BJ (cell line): ENCODE results near the gene PIK3C2G. TPM values are rescaled to one million over a fixed set of nuclear protein-coding genes. Genes with fewer than 3 reads are reported as not detected.
A peak's percentile ranks its signal among the peaks of the same experiment; 100 is the strongest.

ENCODE experiments used
- CTCF ChIA-PET: fragments of 350-600 bp; formaldehyde crosslinking; extraction: SDS; loops from one replicate; lab custom pipeline; 2021; ENCODE audit warnings: antibody characterized with exemption, inconsistent platforms; lab: Yijun Ruan, JAX
- POLR2A ChIA-PET: fragments of 300-600 bp; sonication (Branson Sonifier 250); formaldehyde crosslinking; extraction: SDS; loops from one replicate; lab custom pipeline; 2021; ENCODE audit warnings: antibody characterized with exemption; lab: Charles Lee
- DNase-seq: peaks from one replicate; pipeline ENCODE4 v3.0.0-alpha.2; 2011; ENCODE audit warnings: low read depth
- H3K27me3 ChIP-seq: 2 replicates; pipeline ENCODE4 v1.6.0; 2011; ENCODE audit warnings: low read length; ENCODE audit not compliant: control insufficient read depth, insufficient read depth
- H3K36me3 ChIP-seq: 2 replicates; pipeline ENCODE4 v1.5.1; 2011; ENCODE audit warnings: low read length; ENCODE audit not compliant: control insufficient read depth, insufficient read depth
- H3K4me3 ChIP-seq: 2 replicates; pipeline ENCODE4 v1.5.1; 2011; ENCODE audit warnings: low read depth, mild to moderate bottlenecking, control low read depth, low read length
- polyA plus RNA-seq: library from polyadenylated mRNA; depleted of rRNA; stranded (reverse); fragments of >200 nt; gene quantifications from 2 replicates; pipeline ENCODE4 v1.2.3, GENCODE V29; 2011
- TF ChIP-seq, protein P1 (sequence below): IDR thresholded peaks from 2 replicates; pipeline ENCODE4 v1.5.1; 2011; ENCODE audit warnings: low read depth, mild to moderate bottlenecking, control low read depth, inconsistent platforms, low read length, moderate library complexity; ENCODE audit not compliant: insufficient read depth

The PIK3C2G gene
- polyA plus RNA-seq, 1 experiment, result not detected

GRCh38 chr12:18461758-18462157, 200.4 kb downstream of the PIK3C2G start:
- Histone ChIP-seq H3K4me3 (no peak overlapping the region), H3K27me3 (no peaks in the 10 kb centered on the region), H3K36me3 (no peaks in the 10 kb centered on the region)
- ChIA-PET CTCF (no interaction called here), POLR2A (no interaction called here)
- no peak for DNase-seq
- TF ChIP-seq, protein P1, sequence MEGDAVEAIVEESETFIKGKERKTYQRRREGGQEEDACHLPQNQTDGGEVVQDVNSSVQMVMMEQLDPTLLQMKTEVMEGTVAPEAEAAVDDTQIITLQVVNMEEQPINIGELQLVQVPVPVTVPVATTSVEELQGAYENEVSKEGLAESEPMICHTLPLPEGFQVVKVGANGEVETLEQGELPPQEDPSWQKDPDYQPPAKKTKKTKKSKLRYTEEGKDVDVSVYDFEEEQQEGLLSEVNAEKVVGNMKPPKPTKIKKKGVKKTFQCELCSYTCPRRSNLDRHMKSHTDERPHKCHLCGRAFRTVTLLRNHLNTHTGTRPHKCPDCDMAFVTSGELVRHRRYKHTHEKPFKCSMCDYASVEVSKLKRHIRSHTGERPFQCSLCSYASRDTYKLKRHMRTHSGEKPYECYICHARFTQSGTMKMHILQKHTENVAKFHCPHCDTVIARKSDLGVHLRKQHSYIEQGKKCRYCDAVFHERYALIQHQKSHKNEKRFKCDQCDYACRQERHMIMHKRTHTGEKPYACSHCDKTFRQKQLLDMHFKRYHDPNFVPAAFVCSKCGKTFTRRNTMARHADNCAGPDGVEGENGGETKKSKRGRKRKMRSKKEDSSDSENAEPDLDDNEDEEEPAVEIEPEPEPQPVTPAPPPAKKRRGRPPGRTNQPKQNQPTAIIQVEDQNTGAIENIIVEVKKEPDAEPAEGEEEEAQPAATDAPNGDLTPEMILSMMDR, result no peak

DNA sequence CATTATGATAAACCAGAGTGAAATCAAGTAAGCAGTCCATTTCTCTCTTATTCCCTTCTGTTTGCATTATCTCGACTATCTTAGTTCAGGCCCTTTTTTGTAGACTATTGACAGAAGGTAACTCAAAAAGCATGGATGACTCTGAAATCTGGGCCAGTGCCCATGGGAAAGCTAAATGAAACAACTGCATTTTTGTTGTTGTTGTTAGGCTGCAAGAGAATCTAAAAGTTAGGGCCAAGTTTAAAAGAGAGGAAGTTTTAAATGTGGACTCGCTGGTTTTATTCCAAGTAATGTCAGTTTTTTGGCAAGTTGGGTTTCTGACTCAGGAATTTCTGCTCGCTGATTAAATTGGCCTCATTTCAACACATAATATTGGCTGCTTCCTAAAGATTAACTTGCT, 201.1 kb downstream of the PIK3C2G start:
- Histone ChIP-seq H3K27me3 (no peaks in the 10 kb centered on the region), H3K36me3 (no peaks in the 10 kb centered on the region), H3K4me3 (no peak overlapping the region)
- TF ChIP-seq, protein P1, result no peak
- DNase-seq, result peak; percentile 50
- ChIA-PET CTCF (no interaction called here), POLR2A (no interaction called here)

- POLR2A ChIA-PET, result no interaction called here
- Histone ChIP-seq H3K36me3 (no peaks in the 10 kb centered on the region), H3K27me3 (no peaks in the 10 kb centered on the region), H3K4me3 (no peak overlapping the region)
- TF ChIP-seq, protein P1, result no peak
- CTCF ChIA-PET, result interaction anchor here (1.2 kb wide), 1 partner anchor 9 kb away, joined by 3 read pairs; no protein-coding TSS in a partner anchor
- no peak for DNase-seq
Observed at GRCh38 chr12:18467620-18468245, 206.4 kb downstream of the PIK3C2G start.

GRCh38 chr12:18468246-18469075, 207.1 kb downstream of the PIK3C2G start:
- Histone ChIP-seq H3K27me3 (no peaks in the 10 kb centered on the region), H3K36me3 (no peaks in the 10 kb centered on the region), H3K4me3 (no peak overlapping the region)
- CTCF ChIA-PET, result interaction anchor here (1.2 kb wide), 1 partner anchor 10 kb away, joined by 3 read pairs; no protein-coding TSS in a partner anchor
- DNase-seq, result no peak
- POLR2A ChIA-PET, result no interaction called here
- TF ChIP-seq, protein P1, result no peak

GRCh38 chr12:18470251-18470650, 208.9 kb downstream of the PIK3C2G start:
- ChIA-PET POLR2A (no interaction called here), CTCF (no interaction called here)
- no peak for DNase-seq
- Histone ChIP-seq H3K27me3 (no peaks in the 10 kb centered on the region), H3K4me3 (no peak overlapping the region), H3K36me3 (no peaks in the 10 kb centered on the region)
- TF ChIP-seq, protein P1, result no peak
